ENCODE results near the gene TUBG2.
A peak's percentile ranks its signal among the peaks of the same experiment; 100 is the strongest.
"Not testable (repeated sequence)": the region's sequence is repeated elsewhere in the genome, so short reads cannot be mapped to it uniquely, and the experiment has no call there.

The TUBG2 gene

DNA sequence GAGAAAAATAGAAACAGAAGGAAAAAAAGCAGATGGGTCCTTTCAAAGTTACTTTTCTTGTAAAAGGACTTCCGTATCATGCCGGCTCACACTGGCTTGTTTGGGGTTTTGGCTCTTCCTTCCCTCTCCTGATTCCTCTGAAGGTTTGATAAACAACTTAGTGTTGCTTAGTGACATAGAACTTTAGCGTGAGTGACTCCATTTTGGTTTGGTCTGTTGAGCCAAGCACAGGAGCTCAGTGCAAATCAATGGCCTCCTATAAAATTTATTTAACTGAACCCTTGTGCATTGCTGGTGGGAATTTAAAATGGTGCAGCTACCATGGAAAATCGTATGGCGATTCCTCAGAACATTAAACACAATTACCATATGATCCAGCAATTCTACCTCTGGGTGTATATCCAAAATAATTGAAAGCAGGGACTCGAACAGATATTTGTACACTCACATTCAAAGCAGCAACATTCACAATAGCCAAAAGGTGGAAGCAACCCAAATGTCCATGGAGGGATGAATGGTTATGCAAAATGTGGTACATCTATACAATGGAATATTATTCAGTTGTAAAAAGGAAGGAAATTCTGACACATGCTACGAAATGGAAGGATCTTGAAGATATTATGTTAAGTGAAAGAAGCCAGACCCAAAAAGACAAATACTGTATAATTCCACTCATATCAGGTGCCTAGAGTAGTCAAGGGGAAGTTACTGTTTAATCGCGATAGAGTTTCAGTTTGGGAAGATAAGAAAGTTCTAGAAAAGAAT is 1.1 kb upstream of the TUBG2 start:
- DNase-seq = no peak

DNA sequence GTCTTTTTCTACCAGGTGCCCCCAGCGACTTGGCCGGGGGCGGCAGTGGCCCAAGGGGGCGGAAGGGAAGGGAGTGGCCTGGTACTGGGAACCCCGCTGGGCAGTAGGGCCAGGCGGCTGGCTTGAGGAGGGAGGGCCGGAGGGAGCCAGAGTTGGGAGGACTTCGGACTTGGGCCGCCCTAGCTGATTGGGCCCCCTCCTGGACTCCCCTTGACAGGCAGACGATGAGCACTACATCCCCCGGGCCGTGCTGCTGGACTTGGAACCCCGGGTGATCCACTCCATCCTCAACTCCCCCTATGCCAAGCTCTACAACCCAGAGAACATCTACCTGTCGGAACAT is 819 bp downstream of the TUBG2 start:
- DNase-seq = not testable (repeated sequence)

DNA sequence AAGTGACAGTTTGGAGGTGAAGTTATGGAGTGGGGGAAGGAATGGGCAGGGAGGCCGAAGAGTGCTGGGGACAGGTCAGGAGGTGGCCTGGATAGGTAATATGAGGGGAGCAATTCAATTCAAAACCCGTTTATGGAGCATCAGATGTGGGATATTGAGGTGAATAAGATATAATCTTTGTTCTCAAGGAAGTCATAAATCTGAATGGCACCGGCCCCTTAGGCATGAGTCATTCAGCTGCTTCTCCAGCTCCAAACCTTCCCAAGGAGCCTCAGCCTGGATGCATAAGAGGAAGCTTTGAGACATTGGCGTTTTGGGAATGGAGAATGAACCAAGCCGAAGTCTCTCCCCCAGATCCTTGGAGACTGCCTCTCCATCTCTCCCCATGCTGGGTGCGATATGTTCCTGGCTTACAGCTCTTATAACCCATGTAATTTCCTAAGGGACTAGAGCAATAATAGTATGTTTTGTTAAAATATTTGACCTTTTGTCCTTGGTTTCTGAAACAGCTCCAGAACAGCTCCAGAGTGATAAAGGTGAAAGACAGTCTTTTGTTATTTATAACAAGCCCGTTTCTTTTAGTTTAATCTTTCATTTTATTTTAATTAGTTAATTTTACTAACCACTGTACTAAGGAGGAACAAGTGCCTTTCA is 1.7 kb downstream of the TUBG2 start:
- no peak for DNase-seq

DNA sequence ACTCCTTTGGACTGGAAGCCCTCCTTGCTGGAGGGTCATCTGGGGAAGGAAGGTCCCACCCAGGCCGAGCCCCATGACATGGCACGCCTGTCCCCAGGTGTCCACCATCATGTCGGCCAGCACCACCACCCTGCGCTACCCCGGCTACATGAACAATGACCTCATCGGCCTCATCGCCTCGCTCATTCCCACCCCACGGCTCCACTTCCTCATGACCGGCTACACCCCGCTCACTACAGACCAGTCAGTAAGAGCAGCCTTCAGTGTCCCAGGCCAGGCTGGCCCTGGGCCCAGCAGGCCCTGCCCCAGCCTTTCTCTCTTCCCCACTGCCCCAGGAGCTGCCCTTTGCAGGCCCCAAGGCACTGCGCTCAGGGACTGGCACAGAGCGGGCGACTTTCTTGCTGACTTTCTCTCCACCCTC is 6.5 kb downstream of the TUBG2 start:
- no peak for DNase-seq

DNA sequence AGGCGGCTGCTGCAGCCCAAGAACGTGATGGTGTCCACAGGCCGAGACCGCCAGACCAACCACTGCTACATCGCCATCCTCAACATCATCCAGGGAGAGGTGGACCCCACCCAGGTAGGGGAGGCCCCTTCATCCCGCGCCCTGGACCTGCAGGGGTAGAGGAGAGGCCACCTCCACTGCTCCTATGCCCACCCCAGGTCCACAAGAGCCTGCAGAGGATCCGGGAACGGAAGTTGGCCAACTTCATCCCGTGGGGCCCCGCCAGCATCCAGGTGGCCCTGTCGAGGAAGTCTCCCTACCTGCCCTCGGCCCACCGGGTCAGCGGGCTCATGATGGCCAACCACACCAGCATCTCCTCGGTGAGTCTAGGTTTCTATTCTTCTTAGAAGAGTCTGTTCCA is 7.0 kb downstream of the TUBG2 start:
- DNase-seq = not testable (repeated sequence)

DNA sequence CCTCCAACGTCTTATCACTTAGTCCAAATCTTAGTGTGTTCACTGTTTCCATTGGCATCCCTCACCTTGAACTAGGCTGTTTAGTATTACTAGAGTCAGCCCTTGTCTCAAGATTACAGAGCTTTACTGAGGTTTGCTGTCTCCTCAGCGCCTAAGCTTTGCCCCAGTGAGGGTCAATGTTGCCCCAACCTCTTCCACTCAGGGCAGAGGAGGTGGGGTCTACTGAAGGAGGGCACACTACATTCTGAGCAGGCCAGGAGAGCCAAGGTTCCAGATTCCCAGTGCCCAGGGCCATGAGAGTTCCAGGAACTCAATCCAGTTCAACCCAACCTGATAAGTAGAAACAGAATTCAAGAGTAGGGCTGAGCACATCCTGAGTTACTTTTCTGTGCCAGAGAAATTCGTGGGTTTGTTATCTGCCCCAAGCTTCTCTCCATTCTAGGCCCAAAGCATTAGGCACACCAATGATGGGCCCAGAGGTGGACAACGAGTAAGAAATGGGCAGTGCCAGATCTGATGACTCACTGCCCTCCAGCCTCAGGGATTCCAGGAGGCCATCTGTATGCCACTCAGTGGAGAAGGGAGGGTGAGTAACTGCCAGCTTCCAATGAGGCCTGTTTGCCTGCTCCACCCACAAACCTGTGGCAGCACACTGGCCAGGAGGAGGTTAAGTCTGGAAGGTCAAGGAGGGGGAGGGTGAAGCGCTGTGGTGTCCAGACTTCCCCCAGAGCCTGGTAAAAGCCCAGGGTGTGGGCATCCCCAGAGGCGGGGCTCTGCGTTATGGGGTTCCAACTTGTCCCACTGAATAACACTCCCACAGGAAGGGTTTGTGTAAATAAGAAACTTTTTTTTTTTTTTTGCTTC is 8.2 kb downstream of the TUBG2 start:
- DNase-seq = no peak

DNA sequence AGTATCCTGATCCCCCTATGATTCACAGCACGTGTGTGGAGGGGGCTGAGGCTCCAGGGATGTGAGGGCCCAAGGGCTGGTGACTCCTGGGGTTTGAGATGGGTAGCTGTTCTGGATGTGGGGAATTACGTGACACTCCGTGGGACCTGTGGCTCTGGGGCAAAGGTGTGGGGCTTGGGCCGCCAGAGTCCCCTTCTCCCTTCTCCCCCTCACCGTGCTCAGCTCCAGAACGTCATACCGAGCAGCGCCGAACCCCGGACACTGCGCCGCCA is 10.6 kb downstream of the TUBG2 start:
- DNase-seq = no peak

DNA sequence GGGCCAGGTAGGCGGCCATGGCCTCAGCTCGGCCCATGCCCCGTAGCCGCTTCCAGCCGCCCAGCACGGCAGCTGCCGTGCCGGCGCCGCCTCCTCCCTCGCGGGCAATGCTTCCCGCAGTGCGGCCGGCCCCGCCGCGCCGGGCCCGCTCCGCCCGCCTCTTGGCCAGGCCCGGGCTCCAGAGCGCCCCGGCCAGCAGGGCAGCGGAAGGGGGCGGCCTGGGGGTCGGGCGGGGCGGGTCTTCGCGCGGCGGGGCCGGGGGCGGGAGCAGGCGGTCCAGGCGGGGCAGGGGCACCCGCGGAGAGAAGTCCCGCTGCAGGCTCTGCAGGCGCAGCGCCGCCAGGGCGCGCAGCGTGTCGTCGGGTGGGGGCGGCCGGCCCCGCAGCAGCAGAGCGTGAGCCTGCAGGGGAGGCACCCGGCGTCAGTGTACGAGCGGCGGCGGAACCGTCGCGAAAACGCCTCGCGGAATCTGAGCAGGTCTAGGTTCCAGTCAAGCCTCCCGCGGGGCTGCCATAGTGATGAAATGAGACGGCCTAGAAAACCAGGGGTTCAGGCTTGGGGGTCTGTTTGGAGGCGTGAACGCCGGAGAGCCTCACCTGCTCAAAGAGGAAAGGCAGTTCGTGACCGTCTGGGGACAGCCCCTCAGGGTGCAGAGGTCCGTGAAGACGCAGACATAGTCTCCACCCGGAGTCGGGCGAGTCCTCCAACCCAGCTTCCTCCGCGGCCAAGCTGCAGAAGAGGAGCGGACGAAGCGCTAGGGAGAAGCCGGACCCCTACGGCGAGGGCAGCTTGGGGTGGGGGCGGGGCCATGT is 11.1 kb downstream of the TUBG2 start:
- DNase-seq = no peak

DNA sequence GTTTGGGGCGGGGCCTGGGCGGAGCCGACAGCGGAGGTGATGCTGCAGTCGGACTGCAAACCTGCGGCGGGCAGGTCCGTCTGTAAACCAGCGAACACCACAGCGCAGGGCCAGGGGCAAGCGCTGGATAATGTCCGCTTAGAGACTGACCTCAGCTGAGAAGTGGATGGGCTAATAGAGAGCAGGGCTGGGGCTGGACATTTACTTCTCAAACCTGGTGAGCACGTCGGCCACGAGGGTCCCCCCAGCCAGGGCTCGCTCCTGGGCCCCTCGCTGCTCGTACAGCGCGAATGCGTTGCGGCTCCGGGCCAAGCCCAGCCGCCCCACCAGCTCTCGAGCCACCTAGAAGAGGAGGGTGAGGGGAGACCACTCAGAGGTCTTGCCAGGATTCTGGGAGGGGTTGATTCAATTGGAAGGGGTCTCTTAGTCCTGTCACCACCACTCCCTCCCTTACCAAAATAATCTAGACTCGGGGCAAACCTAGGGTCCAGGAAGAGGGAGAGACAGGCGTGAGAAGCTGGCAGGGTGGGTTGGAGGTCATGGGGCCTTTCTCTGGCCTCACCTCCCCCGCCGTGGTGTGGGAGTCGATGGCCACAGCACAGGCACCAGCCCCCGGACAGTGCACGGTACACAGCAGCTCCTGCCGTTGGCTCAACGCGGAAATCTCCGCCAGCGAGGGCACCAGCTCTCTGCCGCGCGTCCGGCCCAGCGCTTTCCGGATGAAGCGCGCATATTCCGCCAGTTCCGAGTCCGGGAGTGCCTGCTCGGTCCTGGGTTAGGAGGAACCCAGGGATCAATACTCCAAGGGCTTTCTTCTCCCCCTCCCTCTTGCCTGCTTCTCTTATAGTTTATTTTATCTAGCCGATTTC is 11.9 kb downstream of the TUBG2 start:
- DNase-seq = no peak

DNA sequence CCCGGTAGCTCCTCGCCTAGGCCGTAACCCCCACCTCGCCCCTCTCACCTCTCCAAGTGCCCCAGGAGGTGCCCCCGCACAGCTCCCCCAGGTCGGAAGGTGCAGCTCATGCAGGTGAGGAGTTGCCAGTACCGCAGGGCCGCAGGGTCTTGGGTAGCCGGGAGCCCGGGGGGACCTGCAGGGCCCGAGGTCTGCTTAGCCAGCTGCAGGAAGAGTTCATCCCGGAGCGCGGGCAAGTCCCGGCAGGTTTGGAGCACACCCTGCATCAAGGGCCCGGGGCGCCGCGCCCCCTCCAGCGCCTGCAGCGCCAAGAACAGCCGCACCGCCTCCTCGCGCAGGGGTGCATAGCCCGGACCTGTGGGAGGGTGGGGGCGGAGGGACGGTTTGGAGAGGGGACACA is 13.0 kb downstream of the TUBG2 start:
- peak; percentile 67 to 91 for DNase-seq

DNA sequence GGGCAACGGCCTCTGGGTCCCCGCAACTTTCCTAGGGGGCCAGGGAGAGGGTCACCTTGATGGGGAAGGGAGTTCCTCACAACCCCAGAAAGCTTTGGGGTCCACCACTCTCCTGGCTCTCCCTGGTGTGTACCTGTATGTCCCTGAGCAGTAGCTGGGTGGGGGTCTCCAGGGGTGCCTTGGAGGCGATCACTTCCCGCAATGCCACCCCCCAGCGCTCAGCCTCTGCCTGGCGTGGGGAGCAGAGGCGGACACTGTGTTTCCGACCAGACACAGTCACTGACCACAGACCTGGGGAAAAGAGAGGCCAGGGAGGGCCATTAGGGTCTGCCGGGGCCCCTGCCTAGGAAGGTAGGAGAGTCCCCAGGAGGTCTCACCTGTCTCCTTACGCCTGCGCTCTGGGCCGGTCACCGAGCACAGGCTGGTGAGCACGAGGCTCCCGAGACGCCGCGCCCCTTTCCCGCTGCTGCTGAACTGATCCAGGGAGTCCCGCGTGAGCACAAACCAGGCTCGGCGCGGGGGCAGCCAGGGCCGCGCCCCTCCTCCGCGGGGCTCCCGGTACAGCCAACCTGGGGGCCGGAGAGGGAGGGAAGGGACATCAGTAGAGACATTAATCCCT is 14.3 kb downstream of the TUBG2 start:
- peak in 1 of 2 experiments; percentile 68 for DNase-seq

DNA sequence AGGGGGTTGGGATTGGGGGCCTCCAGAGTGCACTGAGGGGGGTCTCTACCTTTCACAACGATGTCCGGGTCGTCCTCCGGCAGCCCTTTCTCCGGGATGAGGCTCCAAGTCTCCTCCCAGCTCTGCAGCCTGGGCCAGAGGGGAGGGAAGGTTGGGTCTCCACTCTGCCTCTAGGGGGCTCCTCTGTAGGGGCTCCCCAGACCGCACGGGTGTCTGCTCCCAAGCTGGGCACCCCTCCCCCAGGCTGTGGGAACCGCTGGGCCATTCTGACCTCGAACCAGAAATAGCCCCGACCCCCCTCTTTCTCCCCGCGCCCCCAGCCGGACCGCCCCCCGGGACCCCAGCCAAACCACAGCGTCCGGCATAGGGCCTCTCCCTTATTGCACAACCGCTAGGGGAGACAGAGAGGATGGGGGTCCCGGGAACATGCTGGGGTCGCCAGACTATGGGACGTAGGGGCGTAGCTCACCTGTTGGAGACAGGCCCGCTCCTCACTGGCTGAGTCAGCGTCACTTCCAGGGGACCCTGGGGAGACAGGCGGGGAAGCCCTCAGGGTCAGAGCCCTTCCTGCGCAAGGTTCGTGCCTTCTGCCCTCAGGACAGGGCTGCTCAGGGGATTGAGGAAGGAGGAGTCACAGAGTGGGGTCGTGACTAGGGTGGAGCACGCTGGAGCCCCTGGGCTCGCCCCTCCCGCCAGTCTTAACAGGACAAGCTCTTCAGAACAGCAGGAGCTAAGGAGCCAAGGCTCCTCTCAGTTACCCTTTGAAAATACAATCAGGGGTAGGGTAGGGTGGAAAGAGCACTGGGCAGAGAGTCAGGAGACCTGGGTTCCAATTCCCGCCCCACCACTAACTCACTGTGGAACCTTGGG is 15.0 kb downstream of the TUBG2 start:
- DNase-seq = peak in 1 of 2 experiments; percentile 77

DNA sequence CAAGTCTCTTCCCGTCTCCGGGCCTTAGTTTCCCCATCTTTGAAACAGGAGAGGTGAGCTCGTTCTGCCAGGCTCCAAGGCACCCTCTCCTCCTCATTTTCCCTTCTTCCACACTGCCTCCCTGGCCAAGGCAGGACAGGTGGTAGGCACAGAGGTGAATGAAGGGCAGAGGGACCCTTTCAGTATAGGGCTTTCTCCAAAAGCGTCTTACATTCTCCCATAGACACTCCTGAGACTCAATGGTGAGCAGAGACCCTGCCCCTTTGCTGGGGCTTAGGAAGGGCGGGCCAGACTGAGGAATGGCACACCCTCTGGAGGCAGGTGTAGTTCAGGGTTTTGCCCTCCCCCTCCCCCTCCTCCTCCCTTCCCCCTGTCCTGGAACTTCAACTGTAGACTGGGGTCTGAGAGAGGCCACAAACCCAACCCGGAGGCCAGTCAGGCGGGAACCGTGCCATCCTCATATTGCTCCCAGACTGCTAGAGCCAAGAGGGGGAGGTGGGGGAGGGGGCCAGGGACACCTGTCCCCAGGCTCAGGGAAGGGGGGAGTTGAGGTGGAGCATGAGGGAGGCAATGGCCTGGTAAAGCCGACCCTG is 15.8 kb downstream of the TUBG2 start:
- peak; percentile 86 to 90 for DNase-seq

DNA sequence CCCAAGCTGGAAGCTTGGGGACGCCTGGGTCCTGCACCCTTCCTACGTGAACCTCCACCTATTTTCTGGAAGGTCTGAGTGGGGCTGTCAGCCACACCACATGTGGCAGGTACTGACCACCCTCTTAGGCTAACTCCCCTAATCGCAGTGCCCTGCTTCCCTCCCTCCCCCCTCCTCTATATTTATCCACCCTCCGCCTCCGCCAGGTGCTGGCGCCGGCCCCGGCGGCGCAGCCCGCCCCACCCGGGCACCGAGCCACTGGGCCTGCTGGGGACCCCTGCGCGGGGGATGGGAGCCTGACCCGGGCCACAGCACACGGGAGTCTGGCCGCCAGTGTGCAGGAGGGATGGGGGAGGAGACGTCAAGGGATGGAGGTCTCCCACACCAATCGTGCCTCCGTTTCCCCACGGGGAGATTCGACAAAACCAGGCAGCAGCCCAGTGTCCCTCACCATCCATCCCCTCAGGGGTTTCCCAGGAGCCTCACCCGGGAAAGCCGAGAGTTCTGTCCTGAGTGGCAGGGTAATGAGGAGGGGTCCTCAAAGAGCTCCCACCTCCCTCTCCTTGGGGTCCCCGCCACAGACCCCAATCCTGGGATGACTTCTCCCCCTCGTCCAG is 16.4 kb downstream of the TUBG2 start:
- DNase-seq = peak; percentile 84 to 86

DNA sequence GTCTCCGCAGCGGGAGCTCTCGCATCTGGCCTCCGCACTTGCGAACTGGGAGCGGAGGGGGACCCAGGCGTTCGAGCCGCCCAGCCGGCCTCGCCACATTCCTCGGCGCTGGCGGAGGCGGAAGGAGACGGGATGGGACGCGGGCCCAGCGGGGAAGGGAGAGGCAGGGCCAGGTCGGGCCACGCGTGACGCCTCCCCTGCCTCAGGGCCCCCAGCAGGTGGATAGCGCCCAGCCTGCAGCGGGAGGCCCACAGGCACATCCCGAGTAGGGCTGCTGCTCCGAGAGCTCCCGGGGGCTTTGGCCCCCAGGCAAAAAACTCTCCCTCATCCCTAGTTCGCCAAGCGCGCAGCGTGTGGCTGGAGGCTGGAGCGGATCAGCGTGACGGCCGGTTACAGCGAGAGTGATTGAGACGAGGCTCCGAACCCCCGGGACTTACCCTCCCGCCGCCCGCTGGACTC is 16.9 kb downstream of the TUBG2 start:
- DNase-seq = peak in 1 of 2 experiments; percentile 61

DNA sequence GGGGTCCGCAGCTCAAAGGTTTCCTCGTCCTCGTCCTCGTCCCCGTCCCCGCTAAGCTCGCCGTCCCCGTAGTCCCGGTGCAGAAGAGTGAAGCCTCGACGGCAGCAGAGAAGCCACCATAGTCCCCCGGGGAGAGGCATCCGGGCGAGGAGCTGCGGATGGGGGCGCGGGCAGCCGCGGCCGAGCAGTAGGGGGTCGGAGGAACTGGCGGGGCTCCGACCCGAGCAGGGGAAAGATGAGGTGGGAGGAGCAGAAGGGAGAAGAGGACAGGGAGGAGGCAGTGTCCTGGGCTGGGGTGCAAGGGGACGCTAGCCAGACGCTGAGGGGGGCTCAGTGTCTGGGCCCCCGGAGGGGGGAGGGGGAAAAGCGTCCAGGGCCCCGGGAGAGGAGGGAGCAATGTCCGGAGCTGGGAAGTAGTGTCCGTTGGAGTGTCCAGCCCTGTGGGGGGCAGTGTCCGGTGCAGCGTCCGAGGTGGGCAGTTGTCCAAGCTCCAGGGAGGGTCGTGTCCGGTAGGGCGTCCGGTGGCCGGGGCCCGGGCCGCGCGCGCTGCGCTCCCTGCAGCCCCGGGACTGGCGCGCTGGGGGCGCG is 17.4 kb downstream of the TUBG2 start, which contains the start of gene PLEKHH3:
Gene PLEKHH3 (minus strand): TSS at position 571 of the 588 bp plus-strand sequence. CDS start 431 bp downstream, at position 140.
- DNase-seq = peak in 1 of 2 experiments; percentile 49

DNA sequence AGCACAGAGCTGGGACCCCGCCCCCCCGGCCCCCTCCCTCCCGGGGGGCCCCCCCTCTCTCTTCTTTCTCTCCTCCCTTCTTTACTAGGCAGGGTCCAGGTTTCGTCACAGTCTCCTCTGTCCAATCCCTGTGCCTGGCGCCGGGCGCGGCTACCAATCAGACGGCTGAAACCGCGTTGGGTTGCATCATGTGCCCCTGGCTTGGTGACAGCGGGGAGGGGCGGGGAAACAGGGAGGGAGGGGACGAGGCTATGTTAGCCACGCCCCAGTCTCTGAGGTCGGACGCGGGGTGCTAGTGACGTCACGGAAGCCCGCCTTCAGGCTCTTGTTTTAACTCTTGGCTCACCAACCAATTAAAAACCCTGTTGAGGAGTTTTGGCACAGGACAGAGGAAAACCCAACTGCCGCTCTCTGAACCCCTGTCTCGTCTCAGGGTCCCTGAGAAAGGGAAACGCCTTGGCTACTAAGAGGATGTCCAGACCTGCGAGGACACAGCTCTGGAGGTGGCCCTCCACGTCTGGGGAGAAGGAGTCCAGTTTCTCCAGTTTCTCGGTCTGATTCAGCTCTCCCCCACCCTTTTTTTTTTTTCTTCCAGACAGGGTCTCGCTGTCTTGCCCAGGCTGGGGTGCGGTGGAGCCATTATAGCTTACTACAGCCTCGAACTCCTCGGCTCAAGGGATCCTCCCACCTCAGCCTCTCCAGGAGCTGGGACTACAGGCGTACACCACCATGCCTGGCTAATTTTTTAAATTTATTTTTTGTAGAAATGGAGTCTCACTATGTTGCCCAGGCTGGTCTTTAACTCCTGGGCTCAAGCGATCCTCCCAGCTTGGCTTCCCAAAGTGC is 18.2 kb downstream of the TUBG2 start:
- DNase-seq = peak; percentile 98 to 99
